NB4 (cell line): ENCODE results near the gene CXXC5.
"Not testable (repeated sequence)": the region's sequence is repeated elsewhere in the genome, so short reads cannot be mapped to it uniquely, and the experiment has no call there.

Experiments used
- DNase-seq: peaks from one replicate; pipeline ENCODE4 v3.0.0; 2010; ENCODE audit warnings: low read depth
- H3K4me3 ChIP-seq: one replicate; pipeline ENCODE4 v1.5.1; 2011; ENCODE audit warnings: mild to moderate bottlenecking, low read depth, low read length, moderate library complexity
- MYC ChIP-seq: IDR thresholded peaks from 2 replicates; pipeline ENCODE4 v1.6.1; 2011; ENCODE audit warnings: low read depth, low read length
- POLR2A ChIP-seq: IDR thresholded peaks from 2 replicates; pipeline ENCODE4 v1.6.1; 2011; ENCODE audit warnings: mild to moderate bottlenecking; ENCODE audit not compliant: insufficient read length; ENCODE audit errors: extremely low read depth
- TF ChIP-seq, protein P1 (sequence below): IDR thresholded peaks from 2 replicates; pipeline ENCODE4 v1.6.1; 2011; ENCODE audit warnings: low read depth, low read length
- TF ChIP-seq, protein P2 (sequence below): IDR thresholded peaks from one replicate; pipeline ENCODE4 v1.5.1; 2012; ENCODE audit warnings: low read depth, low read length

The CXXC5 gene

DNA sequence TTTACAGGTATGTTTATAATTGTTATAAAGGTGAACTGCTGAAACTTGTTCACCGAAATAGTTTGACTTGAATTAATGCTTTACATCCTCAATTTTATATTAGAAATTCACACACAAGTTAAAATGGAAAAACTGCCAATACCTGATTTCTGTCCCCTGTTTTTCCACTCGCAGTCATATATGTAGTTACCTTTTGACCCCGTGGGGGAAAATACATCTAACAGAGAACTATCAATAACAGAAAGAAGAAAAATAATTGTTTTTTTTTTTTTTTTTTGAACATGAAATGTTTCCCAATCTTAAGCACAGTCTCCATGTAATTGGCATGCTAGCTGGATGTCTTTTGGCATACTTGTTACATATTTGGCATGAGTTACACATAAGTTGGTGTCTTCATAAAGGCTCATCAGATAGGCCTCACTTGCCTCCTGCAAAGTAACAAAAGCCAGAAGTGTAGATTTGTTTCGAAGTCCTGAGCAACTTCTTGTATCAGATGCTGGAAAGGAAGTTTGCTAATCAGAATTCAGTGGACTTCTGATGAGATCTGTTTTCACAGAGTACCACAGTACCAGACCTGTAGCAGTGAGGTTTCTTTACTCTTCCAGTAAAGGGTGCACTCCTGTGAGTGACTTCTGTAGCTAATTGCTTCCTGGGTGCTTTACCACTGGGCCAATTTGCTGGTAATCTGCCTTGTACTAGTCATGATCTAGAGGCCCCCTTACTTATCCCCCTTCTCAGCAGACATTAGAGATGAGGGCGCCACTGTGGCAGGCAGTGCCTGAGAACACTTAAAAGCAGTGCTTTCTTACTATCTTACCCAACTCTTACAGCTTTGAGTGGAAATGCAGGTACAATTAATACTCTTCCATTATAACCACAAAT is 36.2 kb upstream of the CXXC5 start:
- H3K4me3 ChIP-seq: no peak overlapping the region
- no peak for DNase-seq
- TF ChIP-seq POLR2A (no peak), MYC (no peak)
- TF ChIP-seq, protein P1, sequence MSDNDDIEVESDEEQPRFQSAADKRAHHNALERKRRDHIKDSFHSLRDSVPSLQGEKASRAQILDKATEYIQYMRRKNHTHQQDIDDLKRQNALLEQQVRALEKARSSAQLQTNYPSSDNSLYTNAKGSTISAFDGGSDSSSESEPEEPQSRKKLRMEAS: no peak
- TF ChIP-seq, protein P2, sequence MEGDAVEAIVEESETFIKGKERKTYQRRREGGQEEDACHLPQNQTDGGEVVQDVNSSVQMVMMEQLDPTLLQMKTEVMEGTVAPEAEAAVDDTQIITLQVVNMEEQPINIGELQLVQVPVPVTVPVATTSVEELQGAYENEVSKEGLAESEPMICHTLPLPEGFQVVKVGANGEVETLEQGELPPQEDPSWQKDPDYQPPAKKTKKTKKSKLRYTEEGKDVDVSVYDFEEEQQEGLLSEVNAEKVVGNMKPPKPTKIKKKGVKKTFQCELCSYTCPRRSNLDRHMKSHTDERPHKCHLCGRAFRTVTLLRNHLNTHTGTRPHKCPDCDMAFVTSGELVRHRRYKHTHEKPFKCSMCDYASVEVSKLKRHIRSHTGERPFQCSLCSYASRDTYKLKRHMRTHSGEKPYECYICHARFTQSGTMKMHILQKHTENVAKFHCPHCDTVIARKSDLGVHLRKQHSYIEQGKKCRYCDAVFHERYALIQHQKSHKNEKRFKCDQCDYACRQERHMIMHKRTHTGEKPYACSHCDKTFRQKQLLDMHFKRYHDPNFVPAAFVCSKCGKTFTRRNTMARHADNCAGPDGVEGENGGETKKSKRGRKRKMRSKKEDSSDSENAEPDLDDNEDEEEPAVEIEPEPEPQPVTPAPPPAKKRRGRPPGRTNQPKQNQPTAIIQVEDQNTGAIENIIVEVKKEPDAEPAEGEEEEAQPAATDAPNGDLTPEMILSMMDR: no peak

DNA sequence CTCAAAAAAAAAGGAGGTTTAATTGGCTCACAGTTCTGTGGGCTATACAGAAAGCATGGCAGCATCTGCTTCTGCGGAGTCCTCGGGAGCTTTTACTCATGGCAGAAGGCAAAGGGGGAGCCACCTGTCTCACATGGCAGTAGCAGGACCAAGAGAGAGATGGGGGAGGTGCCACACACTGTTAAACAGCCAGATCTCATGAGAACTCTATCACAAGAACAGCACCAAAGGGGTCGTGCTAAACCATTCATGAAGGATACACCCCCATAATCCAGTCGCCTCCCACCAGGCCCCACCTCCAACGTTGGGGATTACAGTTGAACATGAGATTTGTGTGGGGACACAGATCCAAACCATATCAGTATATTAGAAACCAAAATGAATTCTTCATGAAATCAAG is 28.3 kb upstream of the CXXC5 start:
- TF ChIP-seq MYC: no peak
- TF ChIP-seq, protein P2: no peak
- TF ChIP-seq POLR2A: no peak
- TF ChIP-seq, protein P1: no peak
- no peak overlapping the region for H3K4me3 ChIP-seq
- no peak for DNase-seq

DNA sequence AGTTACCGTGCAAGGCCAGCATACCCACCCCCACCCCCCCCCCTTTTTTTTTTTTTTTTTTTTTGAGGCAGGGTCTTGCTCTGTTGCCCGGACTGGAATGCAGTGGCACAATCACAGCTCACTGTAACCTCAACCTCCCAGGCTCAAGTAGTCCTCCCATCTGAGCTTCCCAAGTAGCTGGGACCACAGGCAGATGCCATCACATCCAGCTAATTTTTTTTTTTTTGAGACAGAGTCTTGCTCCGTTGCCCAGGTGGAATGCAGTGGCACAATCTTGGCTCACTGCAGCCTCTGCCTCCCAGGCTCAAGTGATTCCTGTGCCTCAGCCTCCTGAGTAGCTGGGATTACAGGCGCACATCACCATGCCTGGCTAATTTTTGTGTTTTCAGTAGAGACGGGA is 22.8 kb upstream of the CXXC5 start:
- DNase-seq: not testable (repeated sequence)

DNA sequence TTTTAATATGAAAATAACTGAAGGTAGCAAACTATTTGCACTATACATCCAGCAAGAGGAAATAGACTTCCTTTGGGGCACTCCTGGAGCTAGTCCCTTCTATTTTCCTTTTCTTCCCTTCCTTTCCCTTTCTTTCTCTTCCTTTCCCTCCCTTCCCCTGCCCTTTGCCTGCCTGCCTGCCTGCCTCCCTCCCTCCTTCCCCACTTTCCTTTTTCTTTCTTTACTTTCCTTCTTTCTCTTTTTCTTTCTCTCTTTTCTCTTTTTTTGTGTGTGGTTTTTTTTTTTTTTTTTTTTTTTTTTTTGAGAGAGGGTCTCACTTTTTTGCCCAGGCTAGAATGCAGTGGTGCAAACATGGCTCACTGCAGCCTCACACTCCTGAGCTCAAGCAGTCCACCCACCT is 17.3 kb upstream of the CXXC5 start:
- no peak for TF ChIP-seq MYC
- TF ChIP-seq, protein P1: no peak
- TF ChIP-seq, protein P2: no peak
- TF ChIP-seq POLR2A: no peak
- no peak overlapping the region for H3K4me3 ChIP-seq
- no peak for DNase-seq

More for the DNA sequence above, 22.8 kb upstream of the CXXC5 start:
- not testable (repeated sequence) for H3K4me3 ChIP-seq

DNA sequence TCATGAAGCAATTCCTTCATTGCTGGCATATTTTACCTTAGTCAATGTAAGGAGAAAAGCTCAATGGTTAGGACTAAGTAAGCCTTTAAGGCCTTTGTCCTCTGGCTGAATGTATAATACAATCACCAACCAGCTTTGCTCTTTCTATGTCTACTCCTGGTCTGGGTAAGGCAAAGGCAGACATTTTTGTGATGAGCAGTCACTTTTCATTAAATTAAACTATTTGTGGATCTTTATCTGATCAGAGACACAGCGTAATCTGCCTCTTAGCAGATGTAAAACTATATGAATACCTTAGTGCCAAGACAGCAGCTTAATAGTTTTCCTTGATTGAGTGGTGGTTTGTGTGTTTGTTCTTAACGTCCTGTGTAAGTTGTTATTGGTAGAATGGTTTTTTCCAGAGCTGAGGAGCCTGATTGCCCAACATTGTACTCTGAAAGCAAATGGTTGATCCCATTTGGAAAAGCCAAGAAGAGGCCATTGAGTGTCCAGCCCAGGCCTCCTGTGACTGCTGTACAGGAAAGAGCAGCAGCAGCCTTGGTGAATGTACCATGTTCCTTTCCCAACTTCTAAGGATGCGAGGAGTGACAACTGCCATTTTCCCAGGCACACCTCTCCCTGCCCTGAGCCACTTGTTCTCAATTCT is 16.5 kb upstream of the CXXC5 start:
- no peak overlapping the region for H3K4me3 ChIP-seq
- TF ChIP-seq MYC (no peak), POLR2A (no peak)
- TF ChIP-seq, protein P2: no peak
- TF ChIP-seq, protein P1: no peak
- no peak for DNase-seq

DNA sequence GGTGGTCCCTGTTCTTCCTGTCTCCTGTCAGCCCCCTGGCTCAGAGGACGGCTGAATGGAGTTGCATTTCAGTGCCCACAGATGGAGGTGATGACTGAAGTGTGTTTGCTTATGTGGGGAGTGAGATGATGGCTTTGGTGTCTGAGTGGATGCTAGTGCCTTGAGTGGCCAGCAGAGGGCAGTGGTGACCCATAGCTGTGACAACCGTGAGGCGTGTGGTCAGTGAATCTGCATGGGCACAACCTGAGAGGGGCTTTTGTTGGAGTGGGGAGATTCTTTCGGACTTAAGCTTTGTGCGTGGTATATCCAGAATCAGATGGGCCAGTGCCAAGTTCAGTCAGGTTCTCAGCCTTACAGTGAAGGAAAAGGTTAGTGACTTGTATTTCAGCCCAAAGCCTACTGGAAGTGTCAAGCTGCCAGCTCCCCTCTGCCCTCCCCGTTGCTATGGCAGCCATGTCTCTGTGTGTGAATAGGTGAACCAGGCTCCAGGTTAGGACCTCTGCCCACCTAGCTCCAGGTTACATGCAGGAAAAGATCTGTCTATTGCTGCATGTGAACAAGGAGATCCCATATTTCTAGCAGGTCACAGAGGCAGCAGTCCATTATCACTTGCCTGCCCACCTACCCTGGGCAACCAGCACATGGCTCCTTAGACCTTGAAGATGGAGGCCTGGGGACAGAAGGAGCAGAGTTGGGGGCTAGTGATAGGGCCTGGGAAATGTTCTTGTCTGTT is 14.7 kb upstream of the CXXC5 start:
- H3K4me3 ChIP-seq: no peak overlapping the region
- TF ChIP-seq, protein P1: no peak
- TF ChIP-seq, protein P2: peak; percentile 95
- TF ChIP-seq MYC: no peak
- peak; percentile 83 for DNase-seq
